Measurements from ENCODE around the gene CPSF4L.

The CPSF4L gene

DNA sequence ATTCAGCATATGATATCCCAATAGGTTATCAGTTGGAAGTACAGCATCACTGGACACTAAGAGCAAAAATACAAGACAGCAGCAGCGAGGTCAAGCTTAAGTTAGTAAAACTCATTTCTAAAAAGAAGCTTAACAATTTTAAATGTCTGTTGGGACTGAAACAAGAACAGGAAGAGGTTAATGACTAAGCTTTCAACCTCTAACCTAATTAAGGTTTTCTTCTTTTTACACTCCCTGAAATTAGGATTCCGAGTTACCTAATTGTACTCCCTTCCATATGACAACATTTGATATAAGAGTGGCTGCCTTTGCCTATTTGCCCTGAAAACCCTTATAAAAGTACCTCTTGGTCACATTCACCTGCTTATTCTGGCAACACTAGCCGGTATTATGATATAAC, 34.3 kb downstream of the CPSF4L start:
- peak overlapping the region; percentile 28; the same call in 1 of the 2 replicates for H3K4me3 ChIP-seq (ENCODE audit: low read depth, low read length)
- TF ChIP-seq CTCF (IDR thresholded peaks at IDR 0.05; ENCODE audit: insufficient read depth, low read depth, low read length, missing control alignments) = no peak
- DNase-seq (ENCODE audit: low read depth) = peak; percentile 49

DNA sequence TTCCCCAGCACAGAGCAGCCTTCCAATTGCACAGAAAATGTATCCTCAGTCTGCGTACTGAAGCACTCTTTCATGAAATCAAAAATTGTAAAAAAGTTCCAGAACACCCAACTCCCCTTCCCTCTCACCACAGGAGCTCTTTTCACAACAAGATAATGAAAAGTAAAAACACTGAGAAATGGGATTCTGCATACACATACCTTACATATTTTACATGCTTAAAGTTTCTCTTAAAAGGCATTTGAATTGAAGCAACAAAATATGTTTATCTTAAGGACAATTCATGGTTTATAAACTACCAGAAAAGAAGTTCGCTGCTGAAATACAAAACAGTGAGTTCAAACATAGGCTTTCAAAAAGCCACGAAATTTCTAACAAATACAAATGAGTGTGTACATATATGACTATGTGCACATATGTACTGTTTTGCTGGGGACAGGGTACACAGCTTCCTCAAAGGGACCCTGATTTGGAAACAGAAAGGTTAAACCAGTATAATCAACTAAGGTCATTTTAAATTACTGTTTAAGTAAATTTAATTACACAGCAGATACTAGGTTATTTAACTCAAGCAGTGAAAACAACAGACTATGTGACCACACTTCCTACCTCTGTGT, 35.0 kb downstream of the CPSF4L start:
- peak; percentile 16 for DNase-seq (ENCODE audit: low read depth)
- TF ChIP-seq CTCF (IDR thresholded peaks at IDR 0.05; ENCODE audit: insufficient read depth, low read depth, low read length, missing control alignments) = no peak
- H3K4me3 ChIP-seq (ENCODE audit: low read depth, low read length) = peak overlapping the region; percentile 28; the same call in 1 of the 2 replicates

GRCh38 chr17:73224663-73225305, 36.9 kb downstream of the CPSF4L start:
- no peak overlapping the region for H3K4me3 ChIP-seq (ENCODE audit: low read depth, low read length)
- no peak for DNase-seq (ENCODE audit: low read depth)
- TF ChIP-seq CTCF (IDR thresholded peaks at IDR 0.05; ENCODE audit: insufficient read depth, low read depth, low read length, missing control alignments) = no peak

DNA sequence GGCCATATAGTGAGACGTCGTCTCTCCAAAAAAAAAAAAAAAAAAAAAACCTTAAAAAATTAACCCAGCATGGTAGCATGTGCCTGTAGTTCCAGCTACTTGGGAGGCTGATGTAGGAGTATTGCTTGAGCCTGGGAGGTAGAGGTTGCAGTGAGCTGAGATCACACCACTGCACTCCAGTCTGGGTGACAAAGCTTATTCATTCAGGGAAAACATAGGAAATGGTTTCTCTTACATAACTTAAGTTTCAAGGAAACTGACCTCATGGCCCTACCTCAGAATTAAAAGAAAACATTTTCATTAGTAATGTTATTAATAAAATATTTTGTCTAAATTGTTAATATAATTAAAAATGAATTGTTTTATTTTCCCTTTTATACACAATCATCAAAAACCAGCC, 37.4 kb downstream of the CPSF4L start:
- H3K4me3 ChIP-seq (ENCODE audit: low read depth, low read length) = no peak overlapping the region
- no peak for DNase-seq (ENCODE audit: low read depth)
- TF ChIP-seq CTCF (IDR thresholded peaks at IDR 0.05; ENCODE audit: insufficient read depth, low read depth, low read length, missing control alignments) = no peak

- DNase-seq (ENCODE audit: low read depth) = no peak
- no peak overlapping the region for H3K4me3 ChIP-seq (ENCODE audit: low read depth, low read length)
- no peak for TF ChIP-seq CTCF (IDR thresholded peaks at IDR 0.05; ENCODE audit: insufficient read depth, low read depth, low read length, missing control alignments)
These were observed 38.0 kb downstream of the CPSF4L start for GRCh38 chr17:73223626-73224230.

- DNase-seq (ENCODE audit: low read depth) = no peak
These were observed 46.2 kb downstream of the CPSF4L start for GRCh38 chr17:73215447-73215846.

More at GRCh38 chr17:73215447-73215846, 46.2 kb downstream of the CPSF4L start:
- peak; percentile 19 for TF ChIP-seq CTCF (IDR thresholded peaks at IDR 0.05; ENCODE audit: insufficient read depth, low read depth, low read length, missing control alignments)
- H3K4me3 ChIP-seq (ENCODE audit: low read depth, low read length) = no peak overlapping the region
